GM03348 (cell line): Measurements from ENCODE around the gene PRAC1.

Experiments used
- DNase-seq: peaks from one replicate; pipeline ENCODE4 v3.0.0; 2012; ENCODE audit warnings: low spot score

The PRAC1 gene

DNA sequence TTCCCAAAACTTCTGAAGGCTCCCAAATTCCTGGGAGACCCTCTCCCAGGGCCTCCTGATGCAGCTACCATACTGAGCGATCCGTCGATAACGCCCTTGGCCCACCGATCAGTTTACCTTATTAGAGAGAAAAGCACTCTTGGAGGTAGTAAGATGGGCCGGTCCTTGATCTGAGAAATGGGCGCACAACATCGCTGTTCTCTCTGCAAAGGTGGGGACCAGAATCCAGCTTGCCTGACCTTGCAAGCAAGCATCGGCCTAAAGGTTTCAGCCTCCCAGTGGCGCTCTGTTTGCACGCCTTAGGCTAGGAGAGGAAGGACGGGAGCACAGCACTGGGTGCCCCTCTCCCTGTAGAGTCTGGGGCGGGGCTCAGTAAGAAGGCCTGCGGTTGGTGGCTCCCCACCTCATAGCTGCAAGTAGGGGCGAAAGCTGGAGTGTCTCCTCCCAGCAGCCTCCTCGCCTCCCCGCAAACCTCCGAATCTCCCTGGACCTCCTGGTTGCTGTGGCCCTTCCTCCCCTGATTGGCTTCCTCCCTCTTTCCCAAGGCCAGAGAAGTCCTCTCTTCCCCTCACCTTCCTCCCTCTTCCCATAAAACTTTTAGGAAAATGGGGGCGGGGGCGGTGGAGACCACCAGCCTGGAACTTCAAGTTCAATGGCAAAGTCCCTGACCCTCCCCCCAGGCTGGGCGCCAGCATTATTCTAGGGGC lies at the start of gene PRAC1:
PRAC1 (minus strand) TSS at position 318 of the 707 bp plus-strand sequence; CDS start at position 192, 126 bp downstream.
- no peak for DNase-seq

DNA sequence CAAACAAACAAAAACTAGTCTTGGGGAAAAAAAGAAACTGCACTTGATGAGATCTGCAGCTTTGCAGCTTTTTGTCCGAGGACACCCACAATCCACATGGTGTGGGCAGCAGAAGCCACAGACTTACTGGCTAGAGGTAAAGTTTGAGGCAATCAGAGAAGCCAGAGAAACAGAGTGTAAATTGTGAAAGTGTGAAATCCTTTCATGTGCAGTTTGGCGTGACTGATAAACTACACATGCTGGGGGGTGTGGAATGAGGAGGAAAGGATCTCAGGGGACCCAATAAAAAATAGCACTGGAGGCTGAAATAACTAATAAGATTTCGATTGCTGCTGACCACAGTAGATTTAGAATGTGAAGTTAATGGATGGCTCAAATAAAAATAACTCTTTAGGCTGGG lies 48.6 kb upstream of the PRAC1 start:
- DNase-seq = no peak

DNA sequence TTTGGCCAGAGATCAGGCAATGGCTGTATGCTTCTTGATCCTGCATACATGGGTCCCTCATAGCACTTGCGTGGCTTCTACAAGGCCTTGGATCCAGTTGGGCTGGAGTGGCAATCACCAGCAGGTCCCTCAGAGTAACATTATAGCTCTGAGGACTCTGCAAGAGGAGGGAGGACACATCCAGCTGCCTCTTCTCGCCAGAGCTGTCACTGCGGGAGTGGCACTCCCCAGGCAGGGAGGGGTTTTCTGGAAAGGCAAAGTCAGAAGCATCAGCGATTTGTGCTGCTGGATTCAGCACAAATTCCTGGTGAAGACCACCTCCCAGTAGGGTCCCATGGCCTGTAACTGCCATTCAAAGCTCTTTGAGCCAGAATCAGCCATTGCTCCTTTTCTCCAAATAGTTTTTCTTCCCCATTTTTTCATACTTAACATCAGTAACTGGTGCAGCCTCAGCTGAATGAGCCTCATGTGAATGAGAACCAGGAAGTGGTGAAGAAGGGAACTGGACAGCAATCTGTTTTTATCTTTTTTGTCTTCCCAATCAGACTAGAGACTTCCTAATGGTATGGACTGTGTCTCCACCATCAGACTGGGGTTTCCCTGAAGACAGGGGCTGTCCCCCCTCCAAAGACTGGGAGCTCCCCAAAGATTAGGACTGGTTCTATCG lies 46.8 kb upstream of the PRAC1 start:
- no peak for DNase-seq

DNA sequence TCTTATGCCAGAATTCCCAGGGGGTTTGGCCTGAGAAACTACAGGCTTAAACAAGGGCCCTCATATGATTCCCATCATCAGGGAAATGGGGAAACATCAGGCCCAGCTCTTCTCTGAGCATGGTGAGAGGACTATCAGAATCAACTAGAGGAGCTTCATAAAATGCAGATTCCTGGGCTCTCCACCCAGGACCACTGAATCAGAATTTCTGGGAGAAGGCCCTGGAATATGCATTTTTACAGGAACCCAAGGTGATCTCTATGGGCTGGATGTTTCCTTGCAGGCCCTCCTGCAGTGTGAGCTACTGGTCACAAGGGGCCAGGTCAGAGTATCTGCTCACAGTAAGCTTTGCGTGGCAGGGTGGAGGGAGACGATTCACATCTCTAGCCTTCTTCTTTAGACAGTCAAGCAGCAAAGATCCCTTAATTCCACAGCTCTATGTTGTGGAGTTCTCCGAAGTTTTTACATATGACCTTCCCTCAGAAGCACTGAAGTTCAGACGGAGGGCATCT lies 45.0 kb upstream of the PRAC1 start:
- no peak for DNase-seq

DNA sequence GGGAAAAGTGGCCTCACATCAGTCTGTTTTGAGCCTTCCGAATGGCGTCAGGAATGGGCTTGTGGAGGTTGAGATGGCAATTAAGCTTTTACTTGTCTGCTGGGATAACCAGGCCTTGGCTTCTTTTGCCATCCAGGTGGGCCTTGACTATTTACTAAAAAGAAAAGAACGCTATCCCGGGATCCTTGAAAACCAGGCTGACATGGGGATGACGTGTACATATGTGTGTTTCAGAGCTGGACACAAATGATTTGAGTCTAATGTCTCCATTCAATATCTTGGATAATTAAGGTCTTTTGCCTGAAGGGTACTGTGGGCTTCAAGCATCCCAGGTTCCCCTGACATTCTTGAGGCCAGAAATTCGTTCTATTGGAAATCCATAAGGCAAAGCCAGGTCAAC lies 38.8 kb upstream of the PRAC1 start:
- DNase-seq = no peak

DNA sequence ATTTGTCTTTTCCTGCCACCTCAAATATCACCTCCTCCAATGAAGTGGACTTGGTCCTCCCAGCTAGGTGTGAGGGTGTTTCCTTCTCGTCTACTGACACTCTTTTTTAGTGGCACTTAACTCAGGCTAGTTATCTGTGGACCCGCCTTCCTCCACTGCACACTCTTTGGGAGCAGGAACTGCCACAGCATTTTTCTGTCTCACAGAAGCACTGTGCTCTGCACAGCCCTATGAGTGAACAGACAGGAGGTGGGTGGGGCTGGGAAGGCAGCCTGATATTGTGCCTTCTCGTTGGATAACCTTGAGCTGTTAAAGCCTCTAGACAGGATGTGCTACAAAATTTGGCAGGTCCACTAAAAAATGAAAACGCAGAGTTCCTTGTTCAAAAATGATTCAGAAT lies 38.1 kb upstream of the PRAC1 start:
- no peak for DNase-seq

DNA sequence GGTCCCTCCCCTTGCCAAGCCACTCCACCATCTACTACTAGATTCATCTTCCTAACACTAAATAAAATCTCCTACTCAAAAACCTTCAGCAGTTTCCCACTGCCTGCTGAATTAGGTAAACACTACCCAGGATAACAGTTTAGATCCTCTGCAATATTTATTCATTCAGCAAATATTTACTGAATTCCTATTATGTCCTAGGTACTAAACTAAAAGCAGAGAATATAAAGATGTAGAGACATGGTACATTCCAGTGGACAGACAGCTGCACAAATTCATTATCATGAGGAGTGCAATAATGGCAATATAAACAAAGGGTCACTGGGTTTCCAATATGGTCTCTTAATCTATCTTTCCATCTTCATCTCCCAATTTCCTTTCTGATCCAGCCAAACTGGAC lies 37.0 kb upstream of the PRAC1 start:
- no peak for DNase-seq

DNA sequence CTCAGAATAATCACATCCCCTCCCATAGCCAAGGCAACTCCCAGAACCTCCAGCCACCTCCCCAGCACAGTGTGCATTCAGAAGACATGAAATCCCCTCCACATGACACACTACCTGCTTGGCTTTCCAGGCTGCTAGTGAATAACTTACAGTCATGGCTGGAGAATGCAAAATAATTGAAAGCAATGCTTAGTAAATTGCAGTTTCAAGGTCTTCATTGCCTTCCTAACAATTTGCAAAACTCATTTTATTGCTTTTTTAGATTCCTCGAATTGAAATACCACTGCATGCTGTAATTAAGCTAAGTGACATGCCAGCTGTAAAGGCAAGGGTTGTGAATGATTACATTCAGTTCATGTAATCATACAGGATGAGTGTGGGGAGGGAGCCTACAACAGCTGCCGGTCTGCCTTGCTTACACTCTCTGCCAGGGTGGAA lies 35.2 kb upstream of the PRAC1 start:
- DNase-seq = peak; percentile 40

DNA sequence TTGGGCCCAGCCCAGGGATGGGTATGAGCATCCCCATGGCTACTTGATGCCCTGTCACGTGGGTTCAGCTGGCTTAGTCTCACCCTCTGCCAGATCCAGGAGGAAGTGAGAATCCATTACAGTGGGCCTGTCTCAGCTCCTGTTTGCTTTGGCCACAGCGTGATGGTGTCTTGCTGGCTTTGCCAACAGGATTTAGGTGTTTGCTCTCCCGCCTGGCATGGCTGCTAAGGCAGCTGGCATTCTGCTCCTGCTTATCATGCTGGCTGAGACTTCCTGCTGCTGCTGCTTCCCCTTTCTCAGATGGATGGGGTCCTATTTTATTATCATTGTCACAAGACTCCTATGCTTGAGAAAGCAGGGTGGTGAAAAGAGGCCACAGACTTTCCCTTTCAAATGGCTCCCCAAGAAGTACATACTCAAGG lies 34.5 kb upstream of the PRAC1 start:
- no peak for DNase-seq

DNA sequence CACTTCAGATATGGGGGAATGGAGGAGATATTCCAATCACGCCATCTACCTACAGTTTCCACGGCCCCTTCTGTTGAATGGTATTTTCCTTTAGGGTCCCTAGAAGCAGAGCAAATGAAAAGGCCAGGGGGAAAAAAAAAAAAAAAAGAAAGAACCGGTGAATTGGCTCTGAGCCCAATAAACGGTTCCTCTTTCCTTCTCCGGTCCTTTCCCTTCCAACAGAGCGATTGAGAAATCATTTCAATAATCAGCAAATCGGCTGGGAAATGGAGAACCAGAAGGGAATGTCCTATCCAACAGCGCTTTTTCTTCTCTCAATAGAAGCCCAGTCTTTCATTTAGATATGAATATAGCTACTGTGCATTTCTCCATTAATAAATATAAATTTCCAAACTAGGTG lies 33.0 kb upstream of the PRAC1 start:
- DNase-seq = no peak

DNA sequence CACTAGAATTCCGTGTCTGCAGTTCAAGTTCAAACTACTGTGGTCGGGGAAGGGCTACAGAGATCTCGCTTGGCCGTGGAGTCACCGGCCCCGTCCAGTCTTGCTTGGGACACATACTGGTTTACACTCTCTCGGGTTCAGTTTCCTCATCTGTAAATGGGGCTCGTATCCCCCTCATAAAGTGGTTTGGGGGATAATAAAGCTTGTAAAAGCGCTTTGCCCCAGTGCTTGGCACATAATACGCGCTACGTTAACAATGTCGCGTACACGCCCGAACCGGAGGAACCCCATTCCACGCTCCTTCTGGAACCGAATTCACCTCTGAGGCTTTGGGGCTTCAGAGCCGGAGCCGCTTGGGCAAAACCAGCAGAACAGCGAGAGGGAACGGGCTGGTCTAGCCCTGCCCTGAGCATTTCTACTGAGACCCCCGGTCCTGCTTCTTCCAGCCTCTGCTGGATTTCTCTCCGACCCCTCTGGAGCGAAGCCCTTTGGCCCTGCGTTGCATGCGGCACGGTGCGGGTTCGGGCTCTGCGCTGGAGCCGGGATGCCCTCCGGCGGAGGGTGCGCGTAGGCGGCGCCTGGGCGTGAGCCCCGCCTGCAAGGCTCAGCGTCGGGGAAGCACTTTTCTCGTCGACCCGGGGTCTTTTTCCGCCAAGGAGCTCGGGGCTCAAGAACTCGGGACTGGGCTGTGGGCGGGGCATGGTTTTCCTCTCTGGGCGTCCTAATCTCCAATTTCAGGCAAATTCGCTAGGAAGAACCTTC lies 32.4 kb upstream of the PRAC1 start:
- no peak for DNase-seq

DNA sequence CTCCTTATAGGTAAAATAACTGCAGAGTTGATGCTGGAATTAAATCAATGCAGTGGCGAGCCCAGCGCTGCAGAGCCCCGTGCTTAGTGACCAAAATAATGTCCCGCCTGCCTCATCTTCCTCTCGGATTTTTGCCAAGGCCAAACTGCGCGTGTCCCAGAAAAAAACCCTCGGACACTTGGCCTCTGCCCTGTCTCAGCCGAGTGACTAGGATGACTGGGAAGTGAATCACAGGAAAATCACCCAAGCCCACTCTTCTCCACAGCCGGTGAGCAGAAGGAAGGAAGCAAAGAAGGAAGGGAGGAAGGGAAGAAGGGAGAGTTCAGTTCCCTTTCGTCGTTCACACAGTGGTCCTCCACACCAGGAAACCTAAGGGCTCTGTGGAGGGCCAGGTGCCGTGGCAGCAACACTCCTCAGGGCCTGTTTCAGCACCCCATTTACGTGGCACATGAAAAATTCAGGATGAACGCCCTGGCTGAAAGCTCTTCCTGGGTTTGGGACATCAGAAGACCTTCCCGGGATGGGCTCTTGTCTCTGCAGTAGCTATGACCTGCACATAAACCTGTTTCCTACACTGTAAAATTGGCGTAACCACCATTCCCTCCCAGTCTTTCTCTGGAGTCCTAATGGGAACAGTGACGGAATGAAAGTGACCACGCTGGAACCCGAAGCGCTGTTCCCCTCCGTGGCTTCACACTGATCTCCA lies 31.6 kb upstream of the PRAC1 start:
- DNase-seq = peak; percentile 48

DNA sequence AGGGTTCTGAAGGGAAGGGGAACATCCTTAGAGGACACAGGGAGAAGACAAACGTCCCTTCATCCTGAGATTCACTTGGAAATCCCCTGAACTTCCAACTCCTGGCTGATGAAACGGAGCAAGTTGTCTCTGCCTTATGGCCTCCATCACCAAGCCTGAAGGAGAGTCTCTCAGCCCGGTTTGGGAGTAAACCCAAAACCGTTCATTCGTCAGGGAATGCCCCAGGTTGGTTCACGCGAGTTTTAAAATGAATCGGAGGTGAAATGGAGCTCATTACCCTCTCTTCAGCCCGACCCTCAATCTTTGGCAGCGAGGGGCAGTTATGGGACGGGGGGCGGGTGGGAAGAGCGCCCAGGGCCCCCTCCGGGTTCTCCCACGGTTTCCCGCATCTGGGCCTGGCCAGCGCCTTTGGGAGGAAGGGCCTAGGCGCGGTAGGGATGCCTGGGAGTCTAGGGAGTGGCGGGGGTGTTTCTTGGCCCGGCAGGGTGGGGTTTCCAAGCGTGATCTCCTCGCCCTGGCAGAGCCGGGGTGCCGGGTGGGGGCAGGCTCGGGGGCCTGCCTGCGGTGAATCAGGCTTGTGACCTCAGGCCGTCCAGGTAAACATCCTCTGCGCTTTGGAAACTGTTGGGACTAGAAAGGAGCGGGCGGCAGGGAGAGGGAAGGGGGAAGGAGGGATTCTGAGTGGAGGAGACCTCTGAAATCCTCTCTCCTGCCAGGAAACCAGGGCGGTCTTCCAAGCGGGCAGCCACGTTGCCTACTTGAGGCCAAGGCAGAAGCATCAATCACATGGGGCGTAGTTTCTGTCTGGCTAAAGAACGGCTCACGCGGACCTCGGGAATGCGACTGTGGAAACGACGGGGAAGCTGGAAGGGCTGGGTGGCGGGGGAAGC lies 30.3 kb upstream of the PRAC1 start:
- DNase-seq = no peak

DNA sequence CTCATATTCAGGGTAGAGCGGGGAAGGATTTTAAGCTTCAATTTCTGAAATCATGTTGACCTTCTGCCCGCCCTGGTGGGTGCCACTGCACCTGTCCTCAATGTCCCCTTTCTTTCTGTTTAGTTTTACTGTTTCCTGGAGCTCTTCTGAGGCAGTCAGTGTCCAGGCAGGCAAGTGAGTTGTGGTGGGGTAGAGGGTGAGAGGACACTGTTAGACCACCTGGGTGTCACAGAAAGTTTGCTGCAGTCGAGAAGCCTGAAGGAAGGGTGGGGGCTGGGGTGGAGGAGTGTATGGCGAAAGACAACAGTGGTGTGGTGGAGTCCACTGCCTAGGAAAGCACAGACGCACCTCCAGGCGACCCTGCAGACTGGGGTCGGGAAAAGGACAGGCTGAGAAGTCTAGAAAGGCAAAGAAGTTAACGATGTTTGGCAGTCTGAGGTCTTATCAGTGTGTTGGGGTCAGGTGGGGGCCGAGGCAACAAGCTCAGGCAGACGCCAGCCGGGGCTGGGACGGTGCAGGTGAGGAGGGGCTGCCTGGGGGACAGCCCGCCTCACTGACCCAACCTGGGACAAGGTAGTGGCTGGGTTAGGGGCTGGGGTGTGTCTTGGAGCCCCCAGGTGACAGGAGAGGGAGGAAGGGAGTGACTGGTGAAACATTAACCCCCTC lies 29.5 kb upstream of the PRAC1 start:
- DNase-seq = no peak

DNA sequence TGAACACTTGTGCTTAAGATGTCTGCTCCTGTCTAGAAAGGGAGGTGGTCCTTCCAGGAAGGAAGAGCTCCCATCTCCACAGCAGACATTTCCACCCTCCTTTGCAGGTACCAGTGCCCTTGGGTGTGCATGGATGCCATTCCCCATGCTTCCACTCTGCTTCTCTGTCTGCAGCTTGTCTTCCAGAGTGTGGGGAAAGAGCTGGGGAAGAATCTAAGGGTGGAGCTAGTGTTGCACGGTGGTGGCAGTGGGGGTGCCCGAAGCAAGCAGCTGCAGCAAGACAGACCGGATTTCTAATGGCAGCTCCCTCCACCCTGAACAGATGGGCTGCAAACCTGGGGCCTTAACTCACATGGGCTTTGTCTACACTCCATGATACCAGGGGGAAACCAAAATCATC lies 28.9 kb upstream of the PRAC1 start:
- DNase-seq = no peak

DNA sequence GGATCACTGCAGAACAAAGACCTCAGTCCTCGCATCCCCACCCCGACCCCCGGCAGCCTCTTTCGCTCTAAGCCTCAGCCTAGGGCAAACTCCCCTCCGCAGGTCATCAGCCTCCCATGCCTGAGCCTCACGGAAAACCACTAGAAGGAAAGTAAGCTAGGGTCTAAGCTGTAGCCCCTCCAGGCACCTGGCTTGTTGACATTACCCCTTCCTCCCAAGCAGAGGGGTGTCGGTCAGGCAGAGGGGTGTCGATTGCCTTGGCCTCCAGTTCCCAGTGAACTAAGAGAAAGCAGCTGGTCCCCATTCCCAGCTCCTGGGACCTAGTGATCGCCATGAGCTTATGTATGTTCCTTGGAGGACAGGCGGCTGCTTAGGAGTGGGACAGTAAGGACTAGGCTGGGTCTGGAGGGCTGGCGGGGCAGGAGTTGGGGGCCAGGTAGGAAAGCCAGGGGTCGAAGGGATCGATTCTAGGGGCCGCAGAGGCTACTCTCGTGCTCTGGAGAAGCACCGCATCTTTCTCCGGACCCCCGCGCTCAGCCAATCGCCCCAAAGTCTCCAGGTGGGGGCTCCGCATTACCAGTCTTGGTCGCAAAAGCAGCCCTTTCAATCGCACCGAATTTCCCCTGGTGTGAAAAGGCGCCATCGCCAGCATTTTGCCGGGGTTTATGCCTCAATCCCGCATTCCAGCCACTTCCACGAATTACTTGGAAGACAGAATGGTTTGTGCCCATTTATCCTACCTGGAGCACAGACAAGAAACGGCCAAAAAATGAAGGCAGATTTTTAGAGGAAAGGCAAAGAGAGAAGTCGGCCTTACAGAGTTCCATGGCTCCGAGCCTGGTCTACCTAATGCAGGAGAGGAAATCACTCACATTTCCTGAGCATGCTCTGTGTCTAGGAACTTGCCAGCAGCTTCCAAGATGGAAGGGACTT lies 27.6 kb upstream of the PRAC1 start:
- DNase-seq = no peak

DNA sequence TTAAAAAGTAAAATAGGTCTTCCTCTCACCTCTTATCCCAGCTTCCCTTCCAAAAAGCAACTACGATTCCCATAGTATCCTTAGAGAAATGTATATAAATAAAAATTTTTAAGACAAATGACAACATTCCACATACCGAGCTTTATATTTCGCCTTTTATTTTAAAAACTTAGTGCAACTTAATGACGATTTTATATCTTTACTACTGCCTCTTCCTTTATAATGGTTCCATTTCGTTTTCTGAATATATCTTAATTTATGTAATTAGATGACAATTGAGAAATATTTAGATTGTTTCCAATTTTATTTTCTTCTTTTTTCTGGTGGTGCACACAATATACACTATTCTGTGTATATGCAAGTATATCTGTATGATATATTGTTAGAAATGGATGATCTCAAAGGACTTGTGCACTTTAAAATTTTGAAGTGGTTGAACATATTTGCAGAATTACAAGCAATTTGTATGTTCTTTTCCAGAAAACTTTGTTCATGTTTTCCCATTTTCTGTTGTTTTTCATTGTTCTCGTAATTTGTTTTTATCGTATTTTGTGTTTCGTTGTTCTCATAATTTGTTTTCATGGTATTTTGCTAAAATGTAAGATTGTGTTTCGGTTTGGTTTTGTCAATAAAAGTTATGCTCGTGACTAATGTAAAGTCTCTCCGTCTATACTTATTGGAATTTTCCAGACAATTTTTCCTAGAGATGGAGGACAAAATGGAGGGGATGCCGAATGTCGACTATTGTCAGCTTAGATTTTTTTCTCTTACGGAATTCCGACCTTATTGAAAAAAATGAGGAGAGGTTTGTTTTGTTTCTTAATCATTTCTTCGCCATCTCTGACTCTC lies 26.6 kb upstream of the PRAC1 start:
- DNase-seq = no peak
